GM12873 (cell line): ENCODE results near the gene TUB.

Experiments
- TF ChIP-seq, protein P1 (sequence below): IDR thresholded peaks from 2 replicates; pipeline ENCODE4 v1.5.1; 2012; ENCODE audit warnings: low read depth, mild to moderate bottlenecking, moderate library complexity, low read length, control low read depth; ENCODE audit not compliant: insufficient read depth; ENCODE audit errors: missing control alignments

The TUB gene

GRCh38 chr11:8095371-8095770 lies 14.4 kb downstream of the TUB start:
- TF ChIP-seq, protein P1, sequence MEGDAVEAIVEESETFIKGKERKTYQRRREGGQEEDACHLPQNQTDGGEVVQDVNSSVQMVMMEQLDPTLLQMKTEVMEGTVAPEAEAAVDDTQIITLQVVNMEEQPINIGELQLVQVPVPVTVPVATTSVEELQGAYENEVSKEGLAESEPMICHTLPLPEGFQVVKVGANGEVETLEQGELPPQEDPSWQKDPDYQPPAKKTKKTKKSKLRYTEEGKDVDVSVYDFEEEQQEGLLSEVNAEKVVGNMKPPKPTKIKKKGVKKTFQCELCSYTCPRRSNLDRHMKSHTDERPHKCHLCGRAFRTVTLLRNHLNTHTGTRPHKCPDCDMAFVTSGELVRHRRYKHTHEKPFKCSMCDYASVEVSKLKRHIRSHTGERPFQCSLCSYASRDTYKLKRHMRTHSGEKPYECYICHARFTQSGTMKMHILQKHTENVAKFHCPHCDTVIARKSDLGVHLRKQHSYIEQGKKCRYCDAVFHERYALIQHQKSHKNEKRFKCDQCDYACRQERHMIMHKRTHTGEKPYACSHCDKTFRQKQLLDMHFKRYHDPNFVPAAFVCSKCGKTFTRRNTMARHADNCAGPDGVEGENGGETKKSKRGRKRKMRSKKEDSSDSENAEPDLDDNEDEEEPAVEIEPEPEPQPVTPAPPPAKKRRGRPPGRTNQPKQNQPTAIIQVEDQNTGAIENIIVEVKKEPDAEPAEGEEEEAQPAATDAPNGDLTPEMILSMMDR = no peak

- TF ChIP-seq, protein P1 = no peak
Observed at GRCh38 chr11:8095806-8096522, 15.0 kb downstream of the TUB start.

DNA sequence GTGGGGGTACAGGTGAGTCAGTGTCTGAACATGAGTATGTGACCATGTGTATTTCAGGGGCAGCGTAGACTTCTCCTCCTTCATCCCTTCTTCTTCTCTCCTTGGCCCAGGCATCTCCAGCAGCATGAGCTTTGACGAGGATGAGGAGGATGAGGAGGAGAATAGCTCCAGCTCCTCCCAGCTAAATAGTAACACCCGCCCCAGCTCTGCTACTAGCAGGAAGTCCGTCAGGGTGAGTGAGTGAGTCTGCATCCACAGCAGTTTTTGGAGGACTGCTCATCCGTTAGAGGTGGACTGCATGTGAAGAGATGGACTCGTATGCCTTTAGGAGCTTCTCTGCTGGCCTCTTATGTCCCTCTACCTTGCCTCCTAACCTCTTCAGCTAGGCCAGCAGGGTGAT lies 15.6 kb downstream of the TUB start:
- TF ChIP-seq, protein P1 = no peak

DNA sequence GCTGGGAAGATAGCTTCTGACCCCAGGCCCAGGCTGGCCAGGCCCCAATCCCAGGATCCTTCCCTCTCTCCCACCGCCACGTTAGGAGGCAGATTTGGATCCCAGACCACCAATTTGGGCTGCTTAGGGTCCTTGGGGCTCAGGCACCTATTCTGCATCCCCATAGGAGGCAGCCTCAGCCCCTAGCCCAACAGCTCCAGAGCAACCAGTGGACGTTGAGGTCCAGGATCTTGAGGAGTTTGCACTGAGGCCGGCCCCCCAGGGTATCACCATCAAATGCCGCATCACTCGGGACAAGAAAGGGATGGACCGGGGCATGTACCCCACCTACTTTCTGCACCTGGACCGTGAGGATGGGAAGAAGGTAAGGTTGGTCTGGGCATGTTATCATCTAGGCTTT lies 16.1 kb downstream of the TUB start:
- TF ChIP-seq, protein P1 = no peak

DNA sequence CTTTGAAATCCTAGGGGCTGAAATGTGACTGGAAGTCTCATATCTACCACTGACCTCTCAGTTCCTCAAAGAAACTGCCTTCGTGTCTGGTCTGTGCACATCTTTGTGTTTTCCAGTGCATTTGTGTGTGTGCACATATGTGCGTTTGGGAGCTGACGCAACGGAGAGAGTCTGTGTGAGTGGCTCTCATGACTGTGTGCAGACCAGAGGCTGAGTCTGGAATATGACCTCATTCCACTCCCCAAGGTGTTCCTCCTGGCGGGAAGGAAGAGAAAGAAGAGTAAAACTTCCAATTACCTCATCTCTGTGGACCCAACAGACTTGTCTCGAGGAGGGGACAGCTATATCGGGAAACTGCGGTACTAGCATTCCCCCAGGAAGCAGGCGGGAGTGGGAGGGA lies 16.5 kb downstream of the TUB start:
- TF ChIP-seq, protein P1 = no peak

GRCh38 chr11:8097926-8098325 lies 16.9 kb downstream of the TUB start:
- TF ChIP-seq, protein P1 = no peak

GRCh38 chr11:8098361-8098760 lies 17.4 kb downstream of the TUB start:
- TF ChIP-seq, protein P1 = no peak

- TF ChIP-seq, protein P1 = no peak
Observed at GRCh38 chr11:8098879-8099278, 17.9 kb downstream of the TUB start.
